NCI-H1417 treated with DMSO at 0.1 percent for 48 hours (cell line): ENCODE measurements around the gene KLF18.
"Not testable (repeated sequence)": the region's sequence is repeated elsewhere in the genome, so short reads cannot be mapped to it uniquely, and the experiment has no call there.

Experiments
- DNase-seq: peaks from one replicate; lab custom pipeline; 2025; lab: John Stamatoyannopoulos, UW

The KLF18 gene

GRCh38 chr1:44120398-44120949 is 21.0 kb downstream of the KLF18 start:
- DNase-seq: no peak

- DNase-seq: no peak
Measured at GRCh38 chr1:44119525-44119924, 21.9 kb downstream of the KLF18 start.

- no peak for DNase-seq
Measured at GRCh38 chr1:44118682-44119081, 22.7 kb downstream of the KLF18 start, which contains the start of gene KLF17. Gene KLF17, plus strand, starts transcription at chr1:44118821. Its CDS starts 87 bp downstream, at chr1:44118908.

- not testable (repeated sequence) for DNase-seq
Measured at GRCh38 chr1:44117272-44117671, 24.2 kb downstream of the KLF18 start.

- DNase-seq: no peak
Measured at GRCh38 chr1:44114098-44114497, 27.3 kb downstream of the KLF18 start.

- no peak for DNase-seq
Measured at GRCh38 chr1:44113095-44113609, 28.3 kb downstream of the KLF18 start.

- no peak for DNase-seq
Measured at GRCh38 chr1:44112486-44112885, 28.9 kb downstream of the KLF18 start.

- DNase-seq: no peak
Measured at GRCh38 chr1:44111861-44112260, 29.6 kb downstream of the KLF18 start.

GRCh38 chr1:44110916-44111315 is 30.5 kb downstream of the KLF18 start:
- DNase-seq: no peak

- no peak for DNase-seq
Measured at GRCh38 chr1:44108971-44109370, 32.5 kb downstream of the KLF18 start.

GRCh38 chr1:44108241-44108640 is 33.2 kb downstream of the KLF18 start:
- no peak for DNase-seq

- no peak for DNase-seq
Measured at GRCh38 chr1:44105810-44106209, 35.6 kb downstream of the KLF18 start.

- no peak for DNase-seq
Measured at GRCh38 chr1:44103270-44104131, 37.9 kb downstream of the KLF18 start.

GRCh38 chr1:44101328-44101727 is 40.1 kb downstream of the KLF18 start:
- no peak for DNase-seq

GRCh38 chr1:44100183-44100868 is 41.1 kb downstream of the KLF18 start:
- no peak for DNase-seq

- DNase-seq: no peak
Measured at GRCh38 chr1:44094047-44094446, 47.4 kb downstream of the KLF18 start.

- DNase-seq: no peak
Measured at GRCh38 chr1:44090429-44091252, 50.8 kb downstream of the KLF18 start.

GRCh38 chr1:44089371-44090048 is 51.9 kb downstream of the KLF18 start:
- DNase-seq: no peak
